ENCODE measurements around the gene ACTR1A. TPM values are rescaled to one million over a fixed set of nuclear protein-coding genes. Genes with fewer than 3 reads are reported as not detected.
A peak's percentile ranks its signal among the peaks of the same experiment; 100 is the strongest.
"Not testable (repeated sequence)": the region's sequence is repeated elsewhere in the genome, so short reads cannot be mapped to it uniquely, and the experiment has no call there.

Gene ACTR1A
- total RNA-seq, 2 donors from 2014 or later: 57.5 to 58.0 TPM

GRCh38 chr10:102534966-102535365 is 32.5 kb upstream of the ACTR1A start:
- Mint-ChIP-seq H3K36me3 (ENCODE audit: low read depth) (peaks cover 10% of the 10 kb centered on the region), H3K4me1 (peaks cover 24% of the 10 kb centered on the region)
- H3K4me3 Mint-ChIP-seq; H3K27me3 Mint-ChIP-seq; H3K9me3 ChIP-seq (ENCODE audit: control insufficient read depth, low read length, poor library complexity, severe bottlenecking); H3K27ac Mint-ChIP-seq; ATAC-seq; DNase-seq: not testable (repeated sequence)

- no peaks in the 10 kb centered on the region for H3K9me3 ChIP-seq (ENCODE audit: control insufficient read depth, low read length, poor library complexity, severe bottlenecking)
- H3K4me3 Mint-ChIP-seq: no peak overlapping the region
- H3K27me3 Mint-ChIP-seq: no peaks in the 10 kb centered on the region
- DNase-seq (no peak), ATAC-seq (no peak)
- peaks cover 10% of the 10 kb centered on the region for H3K36me3 Mint-ChIP-seq (ENCODE audit: low read depth)
- peaks cover 24% of the 10 kb centered on the region for H3K4me1 Mint-ChIP-seq
- peak overlapping the region; percentile 37 for H3K27ac Mint-ChIP-seq
Observed at GRCh38 chr10:102534333-102534732, 31.8 kb upstream of the ACTR1A start.

GRCh38 chr10:102527546-102527945 is 25.0 kb upstream of the ACTR1A start:
- H3K36me3 Mint-ChIP-seq (ENCODE audit: low read depth): peaks cover 5% of the 10 kb centered on the region

GRCh38 chr10:102524746-102525145 is 22.2 kb upstream of the ACTR1A start:
- ATAC-seq (no peak), DNase-seq (no peak)
- H3K9me3 ChIP-seq (ENCODE audit: control insufficient read depth, low read length, poor library complexity, severe bottlenecking): no peaks in the 10 kb centered on the region
- Mint-ChIP-seq H3K27ac (no peak overlapping the region), H3K4me1 (peaks cover 28% of the 10 kb centered on the region), H3K27me3 (no peaks in the 10 kb centered on the region), H3K36me3 (ENCODE audit: low read depth) (peaks cover 5% of the 10 kb centered on the region), H3K4me3 (no peak overlapping the region)

More at GRCh38 chr10:102527546-102527945, 25.0 kb upstream of the ACTR1A start:
- H3K9me3 ChIP-seq (ENCODE audit: control insufficient read depth, low read length, poor library complexity, severe bottlenecking): no peaks in the 10 kb centered on the region
- peaks cover 14% of the 10 kb centered on the region for H3K4me1 Mint-ChIP-seq
- DNase-seq: no peak
- no peak overlapping the region for H3K4me3 Mint-ChIP-seq
- no peak for ATAC-seq
- H3K27ac Mint-ChIP-seq: no peak overlapping the region
- no peaks in the 10 kb centered on the region for H3K27me3 Mint-ChIP-seq

- no peak overlapping the region for H3K27ac Mint-ChIP-seq
- no peak for DNase-seq
- H3K36me3 Mint-ChIP-seq (ENCODE audit: low read depth): peaks cover 5% of the 10 kb centered on the region
- ATAC-seq: no peak
- no peaks in the 10 kb centered on the region for H3K27me3 Mint-ChIP-seq
- no peaks in the 10 kb centered on the region for H3K9me3 ChIP-seq (ENCODE audit: control insufficient read depth, low read length, poor library complexity, severe bottlenecking)
- peaks cover 25% of the 10 kb centered on the region for H3K4me1 Mint-ChIP-seq
- peak overlapping the region; percentile 36 for H3K4me3 Mint-ChIP-seq
Observed at GRCh38 chr10:102523250-102524029, 20.9 kb upstream of the ACTR1A start.

GRCh38 chr10:102522874-102523249 is 20.4 kb upstream of the ACTR1A start:
- DNase-seq: no peak
- no peaks in the 10 kb centered on the region for H3K9me3 ChIP-seq (ENCODE audit: control insufficient read depth, low read length, poor library complexity, severe bottlenecking)
- Mint-ChIP-seq H3K27ac (no peak overlapping the region), H3K36me3 (ENCODE audit: low read depth) (peaks cover 5% of the 10 kb centered on the region), H3K4me1 (peaks cover 25% of the 10 kb centered on the region), H3K4me3 (no peak overlapping the region), H3K27me3 (no peaks in the 10 kb centered on the region)
- no peak for ATAC-seq

- DNase-seq: no peak
Observed at GRCh38 chr10:102519246-102519825, 16.8 kb upstream of the ACTR1A start.

GRCh38 chr10:102517553-102517952 is 15.0 kb upstream of the ACTR1A start:
- peaks cover 26% of the 10 kb centered on the region for H3K4me1 Mint-ChIP-seq
- ATAC-seq: no peak
- DNase-seq: no peak
- no peak overlapping the region for H3K4me3 Mint-ChIP-seq
- no peaks in the 10 kb centered on the region for H3K9me3 ChIP-seq (ENCODE audit: control insufficient read depth, low read length, poor library complexity, severe bottlenecking)
- no peaks in the 10 kb centered on the region for H3K27me3 Mint-ChIP-seq
- H3K27ac Mint-ChIP-seq: no peak overlapping the region
- no peaks in the 10 kb centered on the region for H3K36me3 Mint-ChIP-seq (ENCODE audit: low read depth)

More at GRCh38 chr10:102519246-102519825, 16.8 kb upstream of the ACTR1A start:
- Mint-ChIP-seq H3K4me3 (no peak overlapping the region), H3K36me3 (ENCODE audit: low read depth) (peaks cover 2% of the 10 kb centered on the region), H3K4me1 (peaks cover 26% of the 10 kb centered on the region), H3K27me3 (no peaks in the 10 kb centered on the region), H3K27ac (no peak overlapping the region)
- H3K9me3 ChIP-seq (ENCODE audit: control insufficient read depth, low read length, poor library complexity, severe bottlenecking): no peaks in the 10 kb centered on the region
- no peak for ATAC-seq

GRCh38 chr10:102515724-102516123 is 13.2 kb upstream of the ACTR1A start:
- H3K9me3 ChIP-seq (ENCODE audit: control insufficient read depth, low read length, poor library complexity, severe bottlenecking): no peaks in the 10 kb centered on the region
- no peak overlapping the region for H3K4me3 Mint-ChIP-seq
- H3K36me3 Mint-ChIP-seq (ENCODE audit: low read depth): no peaks in the 10 kb centered on the region
- DNase-seq (no peak), ATAC-seq (no peak)
- H3K4me1 Mint-ChIP-seq: peaks cover 23% of the 10 kb centered on the region
- H3K27ac Mint-ChIP-seq: no peak overlapping the region
- no peaks in the 10 kb centered on the region for H3K27me3 Mint-ChIP-seq

- Mint-ChIP-seq H3K27ac (no peak overlapping the region), H3K4me1 (peaks cover 18% of the 10 kb centered on the region), H3K36me3 (ENCODE audit: low read depth) (no peaks in the 10 kb centered on the region), H3K27me3 (no peaks in the 10 kb centered on the region), H3K4me3 (no peak overlapping the region)
- H3K9me3 ChIP-seq (ENCODE audit: control insufficient read depth, low read length, poor library complexity, severe bottlenecking): no peaks in the 10 kb centered on the region
- no peak for ATAC-seq
- DNase-seq: no peak
Observed at GRCh38 chr10:102514487-102515311, 12.2 kb upstream of the ACTR1A start.

GRCh38 chr10:102511583-102512274 is 9.2 kb upstream of the ACTR1A start:
- no peaks in the 10 kb centered on the region for H3K9me3 ChIP-seq (ENCODE audit: control insufficient read depth, low read length, poor library complexity, severe bottlenecking)
- H3K27me3 Mint-ChIP-seq: no peaks in the 10 kb centered on the region
- DNase-seq: no peak
- peaks cover 23% of the 10 kb centered on the region for H3K4me1 Mint-ChIP-seq
- peak; percentile 55 for ATAC-seq
- no peaks in the 10 kb centered on the region for H3K36me3 Mint-ChIP-seq (ENCODE audit: low read depth)
- H3K4me3 Mint-ChIP-seq: peak overlapping the region; percentile 60
- peak overlapping the region; percentile 53 for H3K27ac Mint-ChIP-seq

GRCh38 chr10:102509387-102509786 is 6.9 kb upstream of the ACTR1A start:
- no peak for ATAC-seq
- no peaks in the 10 kb centered on the region for H3K9me3 ChIP-seq (ENCODE audit: control insufficient read depth, low read length, poor library complexity, severe bottlenecking)
- no peak for DNase-seq
- Mint-ChIP-seq H3K27me3 (no peaks in the 10 kb centered on the region), H3K36me3 (ENCODE audit: low read depth) (no peaks in the 10 kb centered on the region), H3K27ac (no peak overlapping the region), H3K4me3 (no peak overlapping the region), H3K4me1 (peaks cover 34% of the 10 kb centered on the region)

GRCh38 chr10:102508506-102508905 is 6.0 kb upstream of the ACTR1A start:
- no peaks in the 10 kb centered on the region for H3K9me3 ChIP-seq (ENCODE audit: control insufficient read depth, low read length, poor library complexity, severe bottlenecking)
- ATAC-seq (no peak), DNase-seq (no peak)
- peak overlapping the region; percentile 43 for H3K4me3 Mint-ChIP-seq
- no peaks in the 10 kb centered on the region for H3K36me3 Mint-ChIP-seq (ENCODE audit: low read depth)
- H3K27ac Mint-ChIP-seq: peak overlapping the region; percentile 49
- H3K27me3 Mint-ChIP-seq: no peaks in the 10 kb centered on the region
- peaks cover 37% of the 10 kb centered on the region for H3K4me1 Mint-ChIP-seq
